HG03442 (cell line): ENCODE measurements around the gene SGCA.

Source experiments
- ATAC-seq: cut with Tn5 transposase; IDR thresholded peaks from one replicate; pipeline ENCODE4 v1.9.1; 2021; ENCODE audit warnings: mild to moderate bottlenecking, moderate library complexity; ENCODE audit not compliant: unreplicated experiment

The SGCA gene

GRCh38 chr17:50165066-50165465, 739 bp upstream of the SGCA start:
- no peak for ATAC-seq

DNA sequence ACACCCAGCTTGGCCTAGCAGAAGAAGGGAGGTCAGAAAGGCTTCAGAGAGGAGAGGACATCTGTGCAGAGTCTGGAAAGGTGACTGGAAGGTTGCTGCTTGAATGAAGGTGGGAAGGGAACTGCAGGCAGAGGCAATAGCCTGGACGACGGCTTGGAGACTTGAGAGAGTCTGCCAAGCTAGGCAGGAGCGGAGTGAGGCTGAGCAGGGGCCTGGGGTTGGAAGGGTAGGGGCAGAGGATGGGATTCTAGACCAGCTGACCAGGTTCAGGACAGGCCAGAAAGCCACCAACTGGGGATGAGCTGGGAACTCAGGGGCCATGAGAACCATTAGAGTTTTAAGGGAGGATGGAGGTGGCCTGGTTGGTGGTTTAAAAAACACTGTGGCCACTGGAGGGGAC, 339 bp upstream of the SGCA start:
- no peak for ATAC-seq

GRCh38 chr17:50166518-50167181, 845 bp downstream of the SGCA start:
- ATAC-seq: no peak

DNA sequence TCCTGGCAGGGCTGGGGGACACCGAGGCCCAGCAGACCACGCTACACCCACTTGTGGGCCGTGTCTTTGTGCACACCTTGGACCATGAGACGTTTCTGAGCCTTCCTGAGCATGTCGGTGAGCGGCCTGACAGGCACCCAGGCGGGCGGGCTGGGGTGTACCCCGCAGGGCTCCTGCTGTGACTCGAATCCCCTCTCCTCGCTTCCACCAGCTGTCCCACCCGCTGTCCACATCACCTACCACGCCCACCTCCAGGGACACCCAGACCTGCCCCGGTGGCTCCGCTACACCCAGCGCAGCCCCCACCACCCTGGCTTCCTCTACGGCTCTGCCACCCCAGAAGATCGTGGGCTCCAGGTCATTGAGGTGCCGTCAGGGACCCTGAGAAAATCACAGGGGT, 1.6 kb downstream of the SGCA start:
- ATAC-seq: no peak

DNA sequence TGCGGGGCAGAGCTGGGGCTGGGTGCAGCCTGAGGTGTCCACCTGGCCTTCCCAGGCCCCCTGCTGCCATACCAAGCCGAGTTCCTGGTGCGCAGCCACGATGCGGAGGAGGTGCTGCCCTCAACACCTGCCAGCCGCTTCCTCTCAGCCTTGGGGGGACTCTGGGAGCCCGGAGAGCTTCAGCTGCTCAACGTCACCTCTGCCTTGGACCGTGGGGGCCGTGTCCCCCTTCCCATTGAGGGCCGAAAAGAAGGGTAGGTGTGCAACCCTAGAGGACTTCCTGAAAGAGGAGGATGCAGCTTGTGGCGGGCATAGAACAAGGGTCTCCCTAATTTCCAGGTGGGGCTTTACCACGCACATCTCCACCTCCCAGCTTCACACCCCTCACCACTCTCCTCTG, 2.5 kb downstream of the SGCA start:
- no peak for ATAC-seq

DNA sequence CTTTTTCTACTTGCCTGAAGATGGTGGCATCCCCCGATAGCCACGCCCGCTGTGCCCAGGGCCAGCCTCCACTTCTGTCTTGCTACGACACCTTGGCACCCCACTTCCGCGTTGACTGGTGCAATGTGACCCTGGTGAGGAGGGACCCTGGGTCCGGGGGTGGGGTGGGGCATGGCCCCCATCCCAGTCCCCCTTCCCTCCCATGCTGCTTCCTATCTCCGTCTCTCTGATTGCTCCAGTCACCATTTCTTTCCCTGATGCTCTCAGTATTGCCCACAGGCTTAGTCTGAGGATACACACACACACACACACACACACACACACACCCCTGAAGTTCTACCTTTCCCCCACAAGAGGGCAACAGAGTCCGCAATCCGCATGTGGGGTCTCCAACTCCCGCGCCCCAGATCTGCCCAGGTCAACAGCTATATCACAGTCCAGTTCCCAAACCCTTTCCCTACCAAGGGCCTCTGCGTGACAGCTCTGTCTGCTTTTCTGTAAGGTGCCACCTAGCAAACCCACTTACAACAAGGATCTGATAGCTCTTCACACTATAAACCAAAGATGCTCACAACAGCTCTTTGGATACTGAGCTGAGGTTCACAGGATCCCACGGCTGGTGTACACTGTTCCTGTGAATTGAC, 3.4 kb downstream of the SGCA start:
- ATAC-seq: no peak

- ATAC-seq: no peak
Observed at GRCh38 chr17:50169881-50170459, 4.2 kb downstream of the SGCA start.

DNA sequence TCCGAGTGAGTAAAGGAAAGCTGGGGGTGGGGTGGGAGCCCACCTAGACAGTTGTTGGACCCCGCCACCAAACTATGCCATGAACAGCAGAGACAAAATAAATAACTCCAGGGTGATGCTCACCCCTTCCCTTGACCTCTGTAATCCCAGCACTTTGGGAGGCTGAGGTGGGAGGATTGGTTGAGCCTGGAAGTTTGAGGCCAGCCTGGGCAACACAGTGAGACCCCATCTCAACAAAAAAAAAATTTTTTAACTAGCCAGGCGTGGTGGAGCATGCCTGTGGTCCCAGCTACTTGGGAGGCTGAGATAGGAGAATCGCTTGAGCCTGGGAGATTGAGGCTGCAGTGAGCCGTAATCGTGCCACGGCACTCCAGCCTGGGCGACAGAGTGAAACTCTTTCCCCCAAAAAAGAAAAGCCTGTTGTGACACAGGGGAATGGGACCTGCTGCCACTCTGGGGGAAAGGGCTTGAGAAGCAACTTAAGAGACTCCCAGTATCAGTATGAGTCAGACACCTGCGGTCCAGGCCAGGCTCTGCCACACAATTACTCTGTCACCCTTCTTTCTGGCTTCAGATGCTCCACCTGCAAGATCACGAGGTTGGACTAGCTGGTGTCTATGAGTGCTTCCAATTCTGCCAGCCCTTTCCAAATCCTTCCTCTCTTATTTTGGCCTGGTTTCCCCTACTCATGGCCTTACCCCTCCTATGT, 5.0 kb downstream of the SGCA start:
- no peak for ATAC-seq

GRCh38 chr17:50171371-50172071, 5.7 kb downstream of the SGCA start:
- no peak for ATAC-seq

DNA sequence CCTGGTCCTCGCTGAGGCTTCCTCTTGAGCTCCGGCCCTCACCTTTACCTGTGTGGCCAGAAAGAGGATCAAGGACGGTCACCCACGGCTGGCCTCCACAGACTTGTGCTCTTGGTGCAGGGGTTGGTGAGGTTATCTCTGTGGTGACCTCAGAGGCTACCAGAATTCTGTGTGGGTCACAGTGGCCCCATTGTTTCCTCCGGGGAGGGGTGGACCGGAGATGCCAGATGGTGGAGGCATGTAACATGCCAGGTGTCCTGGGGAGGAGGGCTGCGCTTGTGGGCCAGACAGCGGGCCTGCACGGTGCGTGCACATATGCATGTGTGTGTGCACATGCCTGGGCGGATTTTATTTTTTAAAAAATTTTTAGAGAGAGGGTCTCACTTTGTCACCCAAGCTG, 6.3 kb downstream of the SGCA start:
- no peak for ATAC-seq

GRCh38 chr17:50172936-50173334, 7.1 kb downstream of the SGCA start:
- no peak for ATAC-seq

DNA sequence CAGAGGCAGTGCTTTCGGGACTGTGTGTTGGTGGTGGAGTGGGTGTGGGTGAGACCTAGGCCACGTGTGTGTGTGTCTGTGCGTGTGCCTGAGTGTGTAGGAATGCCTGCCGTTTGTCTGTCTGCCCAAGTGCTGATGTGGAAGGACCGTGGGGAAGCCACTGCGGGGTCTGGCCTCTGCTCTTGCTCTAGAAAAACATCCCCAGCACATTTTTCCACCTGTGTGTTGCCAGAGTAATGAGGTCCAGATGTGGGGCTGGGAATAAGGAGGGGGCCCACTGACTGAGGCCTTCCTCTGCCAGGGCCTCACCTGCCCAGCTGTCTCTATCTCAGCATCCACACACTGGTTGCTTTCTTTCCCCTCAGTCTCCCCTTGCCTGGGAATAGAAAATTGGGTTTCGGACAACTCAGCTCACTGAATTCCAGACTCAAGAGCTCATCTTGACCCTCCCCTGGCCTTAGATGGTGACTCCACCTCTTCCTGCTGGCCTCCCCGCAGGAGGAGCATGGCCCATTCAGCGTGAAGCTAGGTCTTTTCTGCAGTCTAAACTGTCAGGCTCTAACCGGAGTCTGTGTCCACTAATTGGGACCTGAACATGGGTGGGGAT, 7.6 kb downstream of the SGCA start:
- ATAC-seq: no peak

GRCh38 chr17:50174444-50174843, 8.6 kb downstream of the SGCA start:
- no peak for ATAC-seq

DNA sequence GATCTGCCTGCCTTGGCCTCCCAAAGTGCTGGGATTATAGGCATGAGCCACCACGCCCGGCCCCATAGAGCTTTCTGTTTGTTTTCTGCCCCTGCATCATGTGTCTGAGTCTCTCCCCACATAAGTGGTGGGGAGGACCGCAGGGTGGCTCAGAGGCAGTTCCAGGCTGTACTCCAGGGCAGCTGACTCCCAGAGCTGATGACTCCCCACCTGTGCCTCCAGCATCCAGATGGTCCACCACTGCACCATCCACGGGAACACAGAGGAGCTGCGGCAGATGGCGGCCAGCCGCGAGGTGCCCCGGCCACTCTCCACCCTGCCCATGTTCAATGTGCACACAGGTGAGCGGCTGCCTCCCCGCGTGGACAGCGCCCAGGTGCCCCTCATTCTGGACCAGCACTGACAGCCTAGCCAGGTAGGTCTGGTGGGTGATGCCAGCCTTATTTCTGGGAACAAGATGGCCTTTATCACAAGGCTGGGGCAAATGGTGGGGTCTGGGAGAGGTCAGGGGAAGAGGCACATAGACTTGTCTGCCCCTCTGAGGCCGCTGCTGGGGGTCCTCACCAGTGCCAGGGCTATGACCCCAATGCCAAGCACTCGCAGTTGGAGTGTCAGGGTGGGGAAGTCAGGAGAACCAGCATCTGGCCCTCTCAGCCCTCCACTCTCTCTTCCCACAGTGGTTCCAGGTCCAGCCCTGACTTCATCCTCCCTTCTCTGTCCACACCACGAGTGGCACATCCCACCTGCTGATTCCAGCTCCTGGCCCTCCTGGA, 9.4 kb downstream of the SGCA start:
- no peak for ATAC-seq

GRCh38 chr17:50176559-50177357, 11.0 kb downstream of the SGCA start:
- no peak for ATAC-seq

- ATAC-seq: no peak
Observed at GRCh38 chr17:50177476-50177875, 11.7 kb downstream of the SGCA start.

DNA sequence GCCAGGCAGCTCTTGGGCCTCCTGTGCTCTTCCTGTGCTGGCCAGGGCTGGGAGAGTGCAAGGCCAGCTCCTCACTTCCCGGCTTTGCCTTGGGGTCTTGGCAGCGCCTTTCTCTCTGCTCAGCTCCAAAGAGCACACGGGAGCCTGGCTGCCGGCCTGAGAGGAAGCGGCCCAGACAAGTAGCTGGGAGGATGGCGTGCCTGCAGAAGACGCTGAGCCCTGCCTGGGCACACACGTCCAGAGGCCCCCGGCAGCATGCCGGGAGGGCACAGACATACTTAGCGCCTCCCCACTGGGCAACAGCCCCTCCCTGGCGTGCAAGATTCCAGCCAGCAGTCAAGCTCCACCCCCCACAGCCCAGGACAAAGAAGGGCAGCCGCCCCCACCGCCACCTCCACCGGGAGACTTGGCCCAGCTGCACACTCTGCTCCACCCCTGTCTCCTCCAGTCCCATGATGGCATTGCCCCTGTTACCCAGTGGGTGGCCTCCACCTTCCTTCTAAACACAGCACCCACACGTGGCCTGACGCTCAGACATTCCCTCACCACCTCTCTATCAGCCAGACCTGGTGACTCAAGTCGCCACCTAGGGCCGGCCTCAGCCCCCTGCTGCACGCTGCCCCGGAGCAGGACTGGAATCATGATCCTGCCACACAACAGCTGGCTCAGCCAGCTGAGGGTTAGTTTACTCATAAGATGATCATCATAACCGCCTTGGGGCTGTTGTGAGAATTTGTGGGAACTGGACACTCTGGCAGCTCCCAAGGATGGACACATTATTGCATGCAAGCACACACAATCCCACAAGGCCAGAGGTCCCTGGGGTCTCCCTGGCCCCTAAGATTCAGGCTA, 12.4 kb downstream of the SGCA start:
- no peak for ATAC-seq

GRCh38 chr17:50180111-50180510, 14.3 kb downstream of the SGCA start:
- ATAC-seq: no peak
